Measurements from ENCODE around the gene MARCHF2.

MARCHF2 gene

DNA sequence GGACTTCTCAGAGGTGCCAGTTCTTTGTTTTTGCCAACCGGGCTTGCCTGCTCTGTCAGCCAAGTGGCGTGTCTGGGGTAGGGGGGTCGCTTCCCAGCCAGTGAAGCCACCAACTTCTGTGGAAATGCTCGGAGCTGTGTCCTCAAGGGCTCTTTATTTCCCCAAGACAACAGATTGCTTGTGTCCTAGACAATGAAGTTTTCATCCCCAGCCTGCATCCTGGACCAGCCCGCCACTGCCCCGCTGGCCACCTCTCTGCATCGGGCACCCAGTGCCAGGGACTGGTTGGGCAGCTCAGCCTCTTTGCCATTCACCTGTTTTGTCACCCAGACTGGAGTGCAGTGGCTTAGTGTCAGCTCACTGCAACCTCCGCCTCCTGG lies 19.2 kb upstream of the MARCHF2 start:
- H3K14ac ChIP-seq (ENCODE audit: low read length): no peak overlapping the region
- no peak overlapping the region for H3K4ac ChIP-seq (ENCODE audit: low read length)
- no peak overlapping the region for H4K91ac ChIP-seq (ENCODE audit: low read depth, low read length, poor library complexity)
- H3K4me3 ChIP-seq (ENCODE audit: low read length in 2 of 2): no peak overlapping the region
- H3K4me1 ChIP-seq (ENCODE audit: control insufficient read depth in 2 of 2, insufficient read depth in 1 of 2, low read depth in 1 of 2, low read length in 2 of 2): peaks cover 5 to 9% of the 10 kb centered on the region in 2 donors
- H3K27me3 ChIP-seq (ENCODE audit: control insufficient read depth in 3 of 3, insufficient read depth in 3 of 3, low read depth in 1 of 3, low read length in 3 of 3): no peaks in the 10 kb centered on the region
- H3K18ac ChIP-seq (ENCODE audit: low read length): no peak overlapping the region
- WGBS, 2 donors (ENCODE audit: extremely low coverage in 2 of 2, insufficient read length in 2 of 2, insufficient replicate concordance in 1 of 2): no CpG with 5 or more reads among the region's 8 CpGs
- H3K4me2 ChIP-seq (ENCODE audit: insufficient read depth, low read length, poor library complexity, severe bottlenecking): no peak overlapping the region
- H2BK12ac ChIP-seq (ENCODE audit: low read length): no peak overlapping the region
- H2BK120ac ChIP-seq (ENCODE audit: low read depth, low read length): no peak overlapping the region
- peaks cover 33% of the 10 kb centered on the region for H3K79me1 ChIP-seq (ENCODE audit: low read depth, low read length)
- no peak overlapping the region for H3K27ac ChIP-seq (replicated peaks; ENCODE audit: low read length)
- no peak overlapping the region for H4K8ac ChIP-seq (ENCODE audit: low read depth, low read length)
- DNase-seq (ENCODE audit: low spot score): no peak
- no peak overlapping the region for H2BK15ac ChIP-seq (ENCODE audit: low read length)
- no peak overlapping the region for H3K9ac ChIP-seq (ENCODE audit: low read depth, low read length, poor library complexity)
- no peak overlapping the region for H2AK5ac ChIP-seq (ENCODE audit: low read depth, low read length)
- no peak overlapping the region for H2AFZ ChIP-seq (ENCODE audit: low read length)
- H3K9me3 ChIP-seq (replicated peaks in 1 of 2; ENCODE audit: control insufficient read depth in 2 of 2, insufficient read depth in 1 of 2, low read depth in 1 of 2, low read length in 2 of 2): no peaks in the 10 kb centered on the region
- peaks cover 0 to 41% of the 10 kb centered on the region in 2 donors for H3K36me3 ChIP-seq (replicated peaks in 1 of 2; ENCODE audit: control insufficient read depth in 2 of 2, insufficient read depth in 2 of 2, low read length in 2 of 2)
- no peak overlapping the region for H2BK5ac ChIP-seq (ENCODE audit: low read length)
- H3K23ac ChIP-seq (ENCODE audit: low read depth, low read length, poor library complexity): no peak overlapping the region

DNA sequence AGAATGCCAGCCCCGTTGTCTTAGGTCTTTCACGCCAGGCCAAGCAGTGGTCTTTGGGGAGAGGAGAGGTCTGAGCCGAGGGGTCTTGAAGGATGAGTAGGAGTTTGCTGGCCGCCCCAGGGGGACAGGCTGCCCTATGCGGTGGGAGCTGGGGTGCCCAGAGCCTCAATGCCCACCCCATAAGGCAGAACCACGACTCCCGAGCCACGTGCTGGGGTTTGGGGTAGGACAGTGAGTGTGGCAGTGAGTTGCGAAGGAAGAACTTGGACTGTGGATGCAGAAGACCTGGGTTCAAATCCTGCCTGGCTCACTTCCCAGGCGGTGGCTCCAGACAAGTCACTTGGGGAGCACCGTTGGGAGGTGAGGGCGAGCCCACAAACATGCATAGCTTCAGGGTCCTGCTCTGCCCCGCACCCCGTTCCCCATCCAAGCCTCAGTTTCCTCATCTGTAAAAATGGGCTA lies 17.5 kb upstream of the MARCHF2 start:
- H3K9me3 ChIP-seq (replicated peaks in 1 of 2; ENCODE audit: control insufficient read depth in 2 of 2, insufficient read depth in 1 of 2, low read depth in 1 of 2, low read length in 2 of 2): no peaks in the 10 kb centered on the region
- H3K79me1 ChIP-seq (ENCODE audit: low read depth, low read length): peaks cover 43% of the 10 kb centered on the region
- WGBS, 2 donors (ENCODE audit: extremely low coverage in 2 of 2, insufficient read length in 2 of 2, insufficient replicate concordance in 1 of 2): no CpG with 5 or more reads among the region's 14 CpGs
- no peak overlapping the region for H3K9ac ChIP-seq (ENCODE audit: low read depth, low read length, poor library complexity)
- H2BK5ac ChIP-seq (ENCODE audit: low read length): no peak overlapping the region
- no peak for DNase-seq (ENCODE audit: low spot score)
- H2AK5ac ChIP-seq (ENCODE audit: low read depth, low read length): no peak overlapping the region
- no peak overlapping the region for H3K27ac ChIP-seq (replicated peaks; ENCODE audit: low read length)
- peaks cover 5 to 9% of the 10 kb centered on the region in 2 donors for H3K4me1 ChIP-seq (ENCODE audit: control insufficient read depth in 2 of 2, insufficient read depth in 1 of 2, low read depth in 1 of 2, low read length in 2 of 2)
- H2AFZ ChIP-seq (ENCODE audit: low read length): no peak overlapping the region
- no peak overlapping the region for H3K23ac ChIP-seq (ENCODE audit: low read depth, low read length, poor library complexity)
- H4K91ac ChIP-seq (ENCODE audit: low read depth, low read length, poor library complexity): no peak overlapping the region
- H3K14ac ChIP-seq (ENCODE audit: low read length): no peak overlapping the region
- H3K4ac ChIP-seq (ENCODE audit: low read length): no peak overlapping the region
- H2BK12ac ChIP-seq (ENCODE audit: low read length): no peak overlapping the region
- H2BK15ac ChIP-seq (ENCODE audit: low read length): no peak overlapping the region
- no peaks in the 10 kb centered on the region for H3K27me3 ChIP-seq (ENCODE audit: control insufficient read depth in 3 of 3, insufficient read depth in 3 of 3, low read depth in 1 of 3, low read length in 3 of 3)
- no peak overlapping the region for H3K4me2 ChIP-seq (ENCODE audit: insufficient read depth, low read length, poor library complexity, severe bottlenecking)
- no peak overlapping the region for H3K4me3 ChIP-seq (ENCODE audit: low read length in 2 of 2)
- H2BK120ac ChIP-seq (ENCODE audit: low read depth, low read length): no peak overlapping the region
- peaks cover 9 to 56% of the 10 kb centered on the region in 2 donors for H3K36me3 ChIP-seq (replicated peaks in 1 of 2; ENCODE audit: control insufficient read depth in 2 of 2, insufficient read depth in 2 of 2, low read length in 2 of 2)
- H3K18ac ChIP-seq (ENCODE audit: low read length): no peak overlapping the region
- H4K8ac ChIP-seq (ENCODE audit: low read depth, low read length): no peak overlapping the region

DNA sequence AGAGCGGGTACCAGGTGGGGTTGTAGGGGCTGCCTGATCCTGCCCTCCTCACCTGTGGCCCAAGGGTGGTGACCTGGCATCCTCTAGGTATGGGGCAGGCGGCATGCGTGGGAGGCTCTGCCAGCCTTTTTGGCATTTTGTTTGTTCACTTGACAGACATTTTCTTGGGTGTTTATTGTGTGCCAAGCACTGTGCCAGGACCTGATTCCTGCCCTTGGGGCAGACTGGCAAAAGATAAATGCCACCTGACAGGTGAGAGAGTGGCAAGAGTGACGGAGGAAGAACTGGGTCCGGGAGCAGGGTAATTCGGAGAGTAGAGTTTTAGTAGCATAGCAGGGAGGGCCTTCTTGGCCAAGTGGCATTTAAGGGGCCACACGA lies 16.9 kb upstream of the MARCHF2 start:
- H3K4ac ChIP-seq (ENCODE audit: low read length): no peak overlapping the region
- WGBS, 2 donors (ENCODE audit: extremely low coverage in 2 of 2, insufficient read length in 2 of 2, insufficient replicate concordance in 1 of 2): no CpG with 5 or more reads among the region's 7 CpGs
- H3K27ac ChIP-seq (replicated peaks; ENCODE audit: low read length): no peak overlapping the region
- H3K23ac ChIP-seq (ENCODE audit: low read depth, low read length, poor library complexity): peak overlapping the region; percentile 39
- no peak overlapping the region for H2BK15ac ChIP-seq (ENCODE audit: low read length)
- no peak overlapping the region for H3K14ac ChIP-seq (ENCODE audit: low read length)
- no peak overlapping the region for H2AFZ ChIP-seq (ENCODE audit: low read length)
- DNase-seq (ENCODE audit: low spot score): no peak
- no peak overlapping the region for H2AK5ac ChIP-seq (ENCODE audit: low read depth, low read length)
- no peak overlapping the region for H2BK12ac ChIP-seq (ENCODE audit: low read length)
- H4K8ac ChIP-seq (ENCODE audit: low read depth, low read length): no peak overlapping the region
- H3K4me3 ChIP-seq (ENCODE audit: low read length in 2 of 2): no peak overlapping the region
- no peaks in the 10 kb centered on the region for H3K9me3 ChIP-seq (replicated peaks in 1 of 2; ENCODE audit: control insufficient read depth in 2 of 2, insufficient read depth in 1 of 2, low read depth in 1 of 2, low read length in 2 of 2)
- no peak overlapping the region for H4K91ac ChIP-seq (ENCODE audit: low read depth, low read length, poor library complexity)
- peak overlapping the region; percentile 29 for H3K18ac ChIP-seq (ENCODE audit: low read length)
- H3K27me3 ChIP-seq (ENCODE audit: control insufficient read depth in 3 of 3, insufficient read depth in 3 of 3, low read depth in 1 of 3, low read length in 3 of 3): no peaks in the 10 kb centered on the region
- no peak overlapping the region for H2BK5ac ChIP-seq (ENCODE audit: low read length)
- H3K36me3 ChIP-seq (replicated peaks in 1 of 2; ENCODE audit: control insufficient read depth in 2 of 2, insufficient read depth in 2 of 2, low read length in 2 of 2): peaks cover 9 to 58% of the 10 kb centered on the region in 2 donors
- H3K4me2 ChIP-seq (ENCODE audit: insufficient read depth, low read length, poor library complexity, severe bottlenecking): no peak overlapping the region
- H3K79me1 ChIP-seq (ENCODE audit: low read depth, low read length): peaks cover 40% of the 10 kb centered on the region
- no peak overlapping the region for H3K9ac ChIP-seq (ENCODE audit: low read depth, low read length, poor library complexity)
- H3K4me1 ChIP-seq (ENCODE audit: control insufficient read depth in 2 of 2, insufficient read depth in 1 of 2, low read depth in 1 of 2, low read length in 2 of 2): peaks cover 5% of the 10 kb centered on the region in 2 donors
- no peak overlapping the region for H2BK120ac ChIP-seq (ENCODE audit: low read depth, low read length)

GRCh38 chr19:8396563-8397203 lies 16.4 kb upstream of the MARCHF2 start:
- no peak overlapping the region for H3K4ac ChIP-seq (ENCODE audit: low read length)
- H3K4me2 ChIP-seq (ENCODE audit: insufficient read depth, low read length, poor library complexity, severe bottlenecking): no peak overlapping the region
- H3K79me1 ChIP-seq (ENCODE audit: low read depth, low read length): peaks cover 37% of the 10 kb centered on the region
- H2AFZ ChIP-seq (ENCODE audit: low read length): no peak overlapping the region
- H2BK12ac ChIP-seq (ENCODE audit: low read length): no peak overlapping the region
- no peak overlapping the region for H2BK15ac ChIP-seq (ENCODE audit: low read length)
- no peak for DNase-seq (ENCODE audit: low spot score)
- H2BK120ac ChIP-seq (ENCODE audit: low read depth, low read length): no peak overlapping the region
- H3K36me3 ChIP-seq (replicated peaks in 1 of 2; ENCODE audit: control insufficient read depth in 2 of 2, insufficient read depth in 2 of 2, low read length in 2 of 2): peaks cover 9 to 55% of the 10 kb centered on the region in 2 donors
- H3K4me1 ChIP-seq (ENCODE audit: control insufficient read depth in 2 of 2, insufficient read depth in 1 of 2, low read depth in 1 of 2, low read length in 2 of 2): peaks cover under 1% of the 10 kb centered on the region in 2 donors
- H3K9ac ChIP-seq (ENCODE audit: low read depth, low read length, poor library complexity): no peak overlapping the region
- no peak overlapping the region for H3K14ac ChIP-seq (ENCODE audit: low read length)
- no peak overlapping the region for H4K8ac ChIP-seq (ENCODE audit: low read depth, low read length)
- H3K23ac ChIP-seq (ENCODE audit: low read depth, low read length, poor library complexity): peak overlapping the region; percentile 39
- H3K27ac ChIP-seq (replicated peaks; ENCODE audit: low read length): no peak overlapping the region
- H3K4me3 ChIP-seq (ENCODE audit: low read length in 2 of 2): no peak overlapping the region
- no peaks in the 10 kb centered on the region for H3K27me3 ChIP-seq (ENCODE audit: control insufficient read depth in 3 of 3, insufficient read depth in 3 of 3, low read depth in 1 of 3, low read length in 3 of 3)
- no peaks in the 10 kb centered on the region for H3K9me3 ChIP-seq (replicated peaks in 1 of 2; ENCODE audit: control insufficient read depth in 2 of 2, insufficient read depth in 1 of 2, low read depth in 1 of 2, low read length in 2 of 2)
- H2BK5ac ChIP-seq (ENCODE audit: low read length): no peak overlapping the region
- H3K18ac ChIP-seq (ENCODE audit: low read length): peak overlapping the region; percentile 29
- WGBS, 2 donors (ENCODE audit: extremely low coverage in 2 of 2, insufficient read length in 2 of 2, insufficient replicate concordance in 1 of 2): no CpG with 5 or more reads among the region's 22 CpGs
- H4K91ac ChIP-seq (ENCODE audit: low read depth, low read length, poor library complexity): no peak overlapping the region
- no peak overlapping the region for H2AK5ac ChIP-seq (ENCODE audit: low read depth, low read length)

All from neuronal stem cell (in vitro differentiated cells).